Measurements from ENCODE around the gene TMEM260.
"Not testable (repeated sequence)": the region's sequence is repeated elsewhere in the genome, so short reads cannot be mapped to it uniquely, and the experiment has no call there.

The TMEM260 gene

DNA sequence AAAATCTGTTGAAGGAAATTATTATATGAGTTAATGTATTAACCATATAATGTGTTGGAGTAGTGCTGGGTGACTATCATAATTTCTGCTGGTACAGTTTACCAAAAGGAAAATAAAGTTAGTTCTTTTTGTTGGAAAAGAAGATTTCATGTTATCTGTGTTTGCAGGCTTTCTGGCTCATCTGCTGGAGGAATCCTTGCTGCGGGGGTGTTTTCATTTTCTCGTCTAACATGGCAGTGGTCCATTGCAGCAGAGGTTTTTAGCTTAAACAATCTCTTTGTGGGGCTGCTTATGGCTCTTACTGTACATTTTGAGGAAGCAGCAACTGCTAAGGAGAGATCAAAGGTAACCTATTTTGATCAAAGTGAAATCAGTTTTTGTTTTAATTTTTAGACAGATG is 24.1 kb downstream of the TMEM260 start:
- DNase-seq, result no peak

DNA sequence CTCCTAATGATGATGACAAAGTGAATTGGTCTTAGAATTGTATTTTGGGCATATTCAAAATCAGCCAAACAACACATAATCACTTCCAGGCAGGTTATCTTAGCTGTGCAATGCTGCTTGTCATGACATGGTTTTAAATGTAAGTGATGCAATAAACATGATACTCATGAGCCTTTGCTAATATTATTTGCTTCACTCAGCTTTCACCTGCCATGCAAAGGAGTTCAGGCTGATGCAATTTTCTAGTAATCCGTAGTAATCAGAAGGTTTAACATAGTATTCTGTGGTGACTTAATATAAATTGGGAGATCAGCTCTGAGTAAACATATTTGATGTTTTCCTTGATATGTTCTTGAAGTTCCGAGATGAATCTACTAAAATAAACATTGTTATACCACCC is 29.1 kb downstream of the TMEM260 start:
- no peak for DNase-seq

DNA sequence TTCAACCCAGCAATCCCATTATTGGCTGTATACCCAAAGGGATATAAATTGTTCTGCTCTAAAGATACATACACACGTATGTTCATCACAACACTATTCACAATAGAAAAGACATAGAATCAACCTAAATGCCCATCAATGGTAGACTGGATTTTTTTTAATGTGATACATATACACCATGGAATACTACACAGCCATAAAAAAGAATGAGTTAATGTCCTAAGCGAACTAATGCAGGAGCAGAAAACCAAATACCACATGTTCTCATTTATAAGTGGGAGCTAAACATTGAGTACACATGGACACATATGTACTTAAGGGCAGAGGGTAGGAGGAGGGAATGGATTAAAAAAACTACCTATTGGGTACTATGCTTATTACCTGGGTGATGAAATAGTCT is 32.1 kb downstream of the TMEM260 start:
- DNase-seq, result not testable (repeated sequence)

DNA sequence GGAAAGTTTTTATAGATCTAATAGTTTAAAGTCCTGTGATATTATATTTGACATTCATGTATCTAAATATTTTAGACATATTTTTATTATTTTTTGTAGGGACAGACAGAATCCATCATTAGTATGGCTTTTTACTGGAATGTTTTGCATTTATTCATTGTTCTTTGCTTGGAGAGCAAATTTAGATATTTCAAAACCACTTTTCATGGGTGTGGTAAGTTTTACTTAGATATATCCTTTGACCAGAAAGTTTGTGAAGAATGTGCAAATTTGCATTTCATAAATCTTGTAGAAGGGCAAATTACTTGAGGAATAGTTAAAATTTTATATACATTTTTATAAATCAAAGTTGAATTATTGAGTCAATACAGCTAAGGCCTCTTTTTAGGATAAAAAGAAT is 37.5 kb downstream of the TMEM260 start:
- DNase-seq, result no peak

DNA sequence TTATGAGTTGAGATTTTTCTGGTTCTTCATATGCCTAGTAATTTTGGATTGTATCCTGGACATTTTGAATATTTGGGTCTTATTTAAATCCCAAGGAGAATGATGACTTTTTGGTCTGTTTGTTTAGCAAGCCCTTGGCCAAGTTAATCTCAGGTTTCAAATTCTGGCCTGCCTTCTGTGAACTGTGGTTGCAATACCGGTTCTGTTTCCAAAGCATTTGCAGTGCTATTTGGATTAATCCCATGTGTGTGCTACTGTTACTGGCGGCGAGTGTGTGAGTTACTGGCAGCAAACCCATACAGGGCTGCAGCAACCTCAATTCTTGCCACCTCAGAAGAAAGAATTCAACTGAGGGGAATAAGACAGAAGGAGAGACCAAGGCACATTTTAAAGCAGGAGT is 51.1 kb downstream of the TMEM260 start:
- no peak for DNase-seq

DNA sequence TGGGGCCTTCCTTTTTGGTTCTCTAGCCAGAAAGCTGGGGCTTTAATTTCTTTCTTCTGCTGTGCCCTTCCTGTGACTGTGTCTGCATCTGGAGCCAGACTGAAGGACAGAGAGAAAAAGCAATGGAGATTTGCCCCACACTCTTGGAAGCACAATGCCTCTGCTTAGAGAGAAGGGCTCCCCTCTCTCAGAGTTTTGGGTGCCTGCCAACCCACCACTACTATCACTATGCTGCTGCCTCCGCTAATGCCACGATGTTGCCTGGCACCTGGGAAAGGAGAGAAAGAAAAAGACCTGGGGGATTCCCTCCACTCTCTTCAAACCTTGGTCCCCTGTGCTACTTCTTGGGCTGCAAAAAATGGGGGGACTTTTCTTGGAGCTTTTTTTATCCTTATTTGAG is 52.6 kb downstream of the TMEM260 start:
- no peak for DNase-seq

DNA sequence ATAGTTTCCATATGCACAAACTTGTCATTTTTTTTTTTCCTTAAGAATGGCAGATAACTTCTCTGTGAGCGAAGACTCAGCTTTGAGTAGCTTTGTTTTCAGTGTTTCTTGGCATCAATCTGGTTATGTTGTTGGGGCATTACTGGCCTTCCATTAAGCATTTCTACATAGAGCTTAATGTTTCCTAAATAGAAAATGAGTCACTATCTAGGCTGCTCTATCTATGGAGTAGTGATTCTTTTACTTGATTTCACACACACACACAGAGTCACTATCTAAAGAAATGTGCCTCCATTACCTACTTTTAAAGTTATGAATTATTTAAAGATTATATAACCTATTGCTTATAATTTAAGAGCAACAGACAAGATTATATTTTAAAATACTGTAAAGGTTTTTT is 53.9 kb downstream of the TMEM260 start:
- no peak for DNase-seq

DNA sequence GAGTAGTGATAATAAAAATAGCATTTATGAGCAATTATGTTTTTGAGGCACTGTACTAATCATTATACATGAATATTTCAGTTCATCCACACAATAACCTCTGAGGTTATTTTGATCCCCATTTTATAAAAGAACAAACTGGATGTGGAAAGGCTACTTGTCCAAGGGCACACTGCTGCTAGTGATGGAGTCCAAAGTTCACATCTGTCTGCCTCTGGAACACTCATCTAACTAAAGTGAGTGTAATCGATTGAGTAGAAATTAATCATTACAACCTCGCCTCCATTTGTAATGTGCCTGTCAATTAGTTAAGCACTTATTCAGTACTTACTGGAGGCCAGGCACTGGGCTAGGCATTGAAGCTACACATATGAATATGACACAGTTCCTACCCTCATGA is 55.4 kb downstream of the TMEM260 start:
- DNase-seq, result no peak

DNA sequence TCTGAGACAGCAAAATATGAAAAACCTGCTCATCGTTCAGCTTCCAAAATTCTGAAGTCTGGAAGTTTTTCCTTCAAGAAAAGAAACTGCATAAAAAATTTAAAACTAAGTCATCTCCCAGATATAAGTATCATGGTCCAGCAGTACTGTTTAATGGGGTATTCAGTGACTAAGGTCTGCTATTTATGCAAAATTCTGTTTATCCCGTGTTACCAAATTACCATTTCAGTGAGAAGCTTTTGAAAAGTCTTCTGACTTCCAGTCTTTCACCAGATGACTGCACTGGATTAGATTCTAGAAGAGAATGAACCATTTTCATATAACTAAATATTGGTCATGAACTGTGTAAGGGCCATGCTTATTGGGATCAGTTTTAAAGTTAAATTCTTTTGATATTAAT is 67.9 kb downstream of the TMEM260 start:
- no peak for DNase-seq

DNA sequence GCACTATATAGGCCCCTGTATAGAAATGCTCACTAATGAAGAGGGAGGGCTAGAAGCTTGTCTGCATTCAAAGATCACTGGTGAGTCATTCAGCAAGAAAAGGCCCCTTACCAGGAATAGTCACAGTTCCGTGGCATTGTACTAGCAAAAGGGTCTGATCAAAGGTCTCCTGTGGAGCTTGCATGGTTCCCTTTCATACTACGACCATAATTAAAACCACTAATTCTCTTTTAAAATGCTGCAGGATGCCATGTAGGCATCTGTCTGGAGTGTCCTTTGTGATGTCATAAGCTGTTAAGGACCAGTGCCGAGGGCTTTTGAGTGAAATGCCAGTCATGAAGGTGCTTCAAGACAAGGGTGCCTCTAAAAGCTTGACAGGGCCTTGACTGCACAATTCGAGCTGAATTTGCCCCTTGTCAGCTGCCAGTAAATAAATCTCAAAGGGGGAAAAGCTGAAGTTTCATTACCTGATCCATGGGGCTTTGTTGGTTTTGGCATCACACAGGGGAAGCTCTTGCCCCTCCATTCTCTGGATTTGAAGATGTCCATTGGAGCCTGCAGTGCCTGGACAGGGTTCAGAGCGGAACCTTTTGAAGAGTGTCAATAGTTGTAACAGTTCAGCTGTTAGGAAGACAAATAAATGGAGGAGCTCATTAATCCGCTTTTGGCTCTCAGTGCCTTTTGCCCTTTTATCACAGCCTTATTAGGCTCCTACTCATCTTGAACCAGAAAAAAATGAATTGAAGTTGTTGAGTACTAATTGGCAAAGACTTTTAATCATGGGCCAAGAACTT is 69.1 kb downstream of the TMEM260 start:
- DNase-seq, result no peak

DNA sequence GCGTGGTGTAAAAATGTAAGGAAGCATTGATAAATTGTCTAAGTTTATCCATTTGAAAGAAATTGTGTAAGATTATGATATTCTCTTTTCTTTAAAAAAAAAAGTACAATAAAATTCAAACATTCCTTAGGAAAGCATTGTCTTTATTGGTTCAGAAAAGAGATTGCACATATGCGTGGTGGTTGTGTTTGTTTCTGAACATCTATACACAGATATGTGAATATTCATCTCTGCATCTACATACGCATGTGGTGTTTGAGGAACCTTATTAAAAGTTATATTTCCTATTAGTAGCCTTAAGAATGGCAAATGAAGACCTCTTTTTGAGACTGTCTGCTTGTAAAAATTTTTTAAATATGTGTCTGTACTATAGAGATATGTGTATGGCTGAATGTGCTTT is 69.8 kb downstream of the TMEM260 start:
- DNase-seq, result no peak

DNA sequence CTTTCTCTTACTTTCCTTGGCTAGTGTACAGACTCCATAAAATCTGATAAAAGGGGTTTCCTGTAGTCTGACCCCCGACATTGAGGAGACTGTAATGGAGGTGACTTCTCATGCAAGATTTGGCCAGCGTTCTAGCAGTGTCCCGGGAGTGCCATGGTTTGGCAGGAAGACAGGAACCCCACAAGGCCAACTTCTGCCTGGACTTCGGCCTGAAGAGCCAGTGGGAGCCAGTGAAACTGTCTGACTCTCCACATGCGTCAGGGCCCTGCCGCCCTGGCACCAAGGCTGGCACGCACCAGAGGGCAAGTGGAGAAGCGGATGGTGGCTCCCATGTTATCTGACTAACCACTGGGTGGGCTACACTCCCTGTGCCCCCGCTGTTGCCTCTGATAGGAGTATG is 70.5 kb downstream of the TMEM260 start:
- no peak for DNase-seq

DNA sequence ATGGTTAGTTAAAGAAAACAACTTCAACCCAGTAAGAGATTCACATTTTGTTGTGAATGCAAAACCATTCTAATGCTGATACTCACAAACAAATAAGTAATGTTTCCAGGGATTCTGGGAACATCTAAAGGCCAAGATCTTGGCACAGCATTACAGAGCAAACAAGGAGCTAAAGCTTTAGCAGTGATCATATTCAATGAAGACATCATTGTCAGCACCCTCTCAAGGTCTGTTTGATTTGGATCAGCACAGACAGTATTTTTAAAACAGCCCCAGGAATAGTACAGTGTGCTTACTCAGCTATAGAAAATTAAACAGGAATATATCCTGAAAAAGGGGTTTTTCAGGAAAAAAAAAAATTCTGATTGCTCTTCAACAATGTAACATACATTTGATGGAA is 71.4 kb downstream of the TMEM260 start:
- DNase-seq, result no peak

DNA sequence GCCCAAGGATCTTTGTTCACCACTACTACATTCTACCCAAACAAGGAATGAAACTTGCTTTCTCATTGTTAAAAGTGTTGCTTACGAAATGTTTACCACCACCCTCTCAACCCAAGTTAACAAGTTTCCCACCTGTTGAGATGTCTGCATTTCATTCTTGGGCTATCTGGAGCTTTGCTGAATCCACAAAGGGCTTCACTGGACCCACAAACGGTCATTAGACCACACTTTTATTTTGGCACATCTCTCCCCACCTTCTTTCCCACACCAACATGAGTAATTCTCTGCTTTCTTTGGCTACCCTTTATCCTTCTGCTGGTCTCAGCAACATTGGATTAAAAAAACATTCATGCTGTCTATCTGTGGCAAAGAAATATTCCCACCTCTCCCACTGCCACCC is 78.0 kb downstream of the TMEM260 start:
- no peak for DNase-seq

DNA sequence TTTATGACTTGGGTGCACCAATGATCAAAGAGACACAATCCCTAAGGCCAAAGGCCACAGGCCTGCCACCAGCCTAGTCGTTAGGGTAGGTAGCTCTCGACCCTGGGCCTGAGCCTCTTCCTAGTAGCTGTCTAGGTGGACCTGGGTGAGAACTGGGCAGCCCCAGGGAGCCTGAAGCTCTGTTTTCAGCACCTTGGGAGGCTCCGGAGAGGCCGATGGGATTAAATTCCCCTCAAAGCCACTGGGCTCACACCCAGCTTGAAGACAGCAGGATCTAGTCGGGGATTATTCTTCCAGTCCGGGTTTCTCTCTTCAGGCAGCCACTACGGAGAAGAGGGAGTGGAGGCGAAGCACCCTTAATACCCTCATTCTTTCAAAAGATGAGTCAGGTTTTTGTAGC is 79.8 kb downstream of the TMEM260 start:
- no peak for DNase-seq

DNA sequence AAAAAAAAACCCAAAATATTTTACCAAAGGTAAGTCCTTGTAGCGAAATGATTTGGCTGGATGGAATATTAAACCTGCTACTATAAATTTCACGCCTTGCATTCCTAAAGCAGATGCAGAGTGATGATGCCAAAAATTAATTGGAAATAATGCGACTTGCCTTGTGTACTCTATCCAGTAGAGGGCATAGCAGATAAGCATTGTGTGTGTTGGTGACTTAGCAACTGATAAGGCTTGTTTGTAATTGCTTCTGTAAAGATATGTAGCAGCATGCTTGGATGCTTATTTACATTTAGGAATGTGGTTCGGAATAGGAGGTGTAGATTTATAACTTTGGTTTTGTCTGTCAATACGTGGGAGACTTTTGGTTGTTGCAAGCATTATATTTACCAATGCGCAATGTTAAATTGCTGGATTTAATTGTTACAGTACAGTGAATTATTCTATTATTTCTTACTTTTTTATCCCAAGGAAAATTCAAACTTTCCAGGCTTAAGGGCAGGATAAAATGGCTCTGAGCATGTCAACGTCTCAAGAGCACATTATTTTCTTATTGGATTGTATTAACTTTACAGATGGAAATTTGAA is 80.5 kb downstream of the TMEM260 start:
- no peak for DNase-seq

DNA sequence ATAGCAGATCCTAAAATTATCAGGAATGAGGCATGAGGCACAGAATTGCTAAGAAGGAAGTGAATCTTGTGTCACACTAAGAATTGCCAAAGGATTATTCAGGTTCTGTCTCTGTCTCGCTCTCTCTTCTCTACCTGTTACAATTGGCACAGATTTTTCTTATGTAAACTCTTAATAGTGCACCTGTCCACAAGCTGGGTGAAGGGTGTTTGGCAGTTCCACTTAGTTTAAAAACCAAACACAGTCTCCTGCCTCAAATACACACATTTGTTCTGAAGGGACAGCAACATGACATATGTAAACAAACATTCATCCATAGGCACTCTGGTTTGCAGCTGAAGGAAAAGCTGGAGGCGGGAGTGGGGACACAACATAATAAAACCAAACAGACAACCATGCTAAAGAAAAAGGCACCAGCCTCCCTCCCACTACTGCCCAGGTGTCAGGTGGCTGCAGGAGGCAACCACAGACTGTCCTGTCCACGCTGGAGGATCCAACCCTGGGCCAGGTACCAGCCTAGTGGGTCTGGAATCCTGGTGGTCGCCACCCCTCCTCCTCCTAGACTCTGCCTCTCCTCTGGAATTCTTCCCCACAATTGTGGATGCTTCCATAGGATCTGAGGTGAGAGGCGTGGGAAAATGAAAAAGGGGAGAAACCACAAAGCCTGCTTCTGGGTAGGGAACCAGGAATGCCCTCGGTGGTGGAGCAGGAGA is 81.2 kb downstream of the TMEM260 start:
- no peak for DNase-seq

DNA sequence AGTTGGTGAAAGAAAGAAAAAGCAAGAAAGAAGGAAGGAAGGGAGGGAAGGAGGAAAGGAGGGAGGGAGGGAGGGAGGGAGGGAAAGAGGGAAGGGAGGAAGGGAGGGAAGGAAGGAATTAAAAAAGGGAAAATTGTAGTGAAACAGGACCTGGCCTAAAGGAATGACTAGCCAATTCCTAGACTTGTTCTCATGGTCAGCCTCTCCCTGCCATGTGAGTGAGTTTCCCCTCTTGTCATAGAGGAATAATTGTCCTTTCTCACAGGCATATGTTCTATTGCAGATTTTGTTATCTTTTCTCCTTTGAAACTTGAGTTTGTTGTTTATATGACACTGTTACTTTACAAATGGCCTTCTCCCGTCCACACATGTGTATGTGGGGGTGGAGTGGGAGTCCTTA is 81.9 kb downstream of the TMEM260 start:
- no peak for DNase-seq

DNA sequence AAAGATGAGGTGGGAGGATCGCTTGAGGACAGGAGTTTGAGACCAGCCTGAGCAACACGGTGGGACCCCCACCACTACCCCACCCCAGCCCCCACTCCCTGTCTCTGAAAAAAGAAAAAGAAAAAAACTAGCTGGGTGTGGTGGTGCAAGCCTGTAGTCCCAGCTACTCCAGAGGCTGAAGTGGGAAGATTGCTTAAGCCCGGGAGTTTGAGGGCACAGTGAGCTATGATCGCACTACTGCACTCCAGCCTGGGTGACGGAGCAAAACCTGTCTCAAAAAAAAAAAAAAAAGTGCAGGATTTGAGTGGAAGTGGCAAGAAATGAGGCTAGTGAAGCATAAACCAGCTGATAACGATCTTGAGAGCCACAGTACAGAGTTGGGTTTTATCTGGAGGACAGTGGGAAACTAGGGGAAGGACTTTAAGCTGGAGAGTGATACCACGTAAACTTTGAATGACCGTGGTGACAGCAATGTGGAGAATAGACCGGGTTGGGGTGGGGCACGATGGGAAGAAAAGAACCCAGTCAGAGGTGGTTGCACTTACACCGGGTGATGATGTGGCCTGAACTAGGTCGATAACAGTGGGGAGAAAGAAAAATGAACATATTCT is 85.3 kb downstream of the TMEM260 start:
- no peak for DNase-seq

DNA sequence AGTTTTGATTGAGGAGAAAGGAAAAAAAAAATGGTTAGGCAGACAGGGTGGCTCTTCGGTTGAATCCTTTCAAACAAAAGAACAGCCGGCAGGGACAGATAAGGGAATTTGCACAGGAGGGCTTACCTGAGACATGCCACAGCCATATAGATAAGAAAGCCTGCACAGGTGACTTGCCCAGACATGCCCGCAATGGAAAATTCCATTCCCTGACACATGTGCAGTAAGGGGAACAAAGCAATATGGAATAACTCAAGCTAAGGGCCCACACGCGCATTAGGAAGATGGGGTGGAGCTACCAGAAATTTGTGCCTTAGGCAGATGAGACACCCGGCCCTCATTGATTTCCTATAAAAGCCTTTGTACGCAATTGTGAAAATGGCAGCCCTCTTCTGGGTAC is 86.7 kb downstream of the TMEM260 start:
- DNase-seq, result no peak

DNA sequence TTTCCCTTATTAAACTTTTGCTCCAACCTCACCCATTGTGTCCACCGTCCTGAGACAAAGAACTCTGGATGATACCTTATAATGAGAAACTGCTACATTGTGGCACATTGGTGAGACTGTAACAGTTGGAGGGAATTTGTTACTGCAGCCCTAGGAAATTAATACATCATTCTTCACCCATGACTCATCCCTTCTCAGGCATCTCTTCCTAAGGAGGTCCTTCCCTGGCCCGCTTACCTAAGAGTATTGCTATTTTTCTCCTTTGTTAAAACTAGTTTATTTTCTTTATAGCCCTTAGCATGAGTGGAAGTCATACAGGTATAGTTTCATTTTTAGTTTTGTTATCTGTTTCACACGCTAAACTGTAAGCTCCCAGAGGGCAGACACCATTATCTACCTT is 87.1 kb downstream of the TMEM260 start:
- DNase-seq, result no peak

DNA sequence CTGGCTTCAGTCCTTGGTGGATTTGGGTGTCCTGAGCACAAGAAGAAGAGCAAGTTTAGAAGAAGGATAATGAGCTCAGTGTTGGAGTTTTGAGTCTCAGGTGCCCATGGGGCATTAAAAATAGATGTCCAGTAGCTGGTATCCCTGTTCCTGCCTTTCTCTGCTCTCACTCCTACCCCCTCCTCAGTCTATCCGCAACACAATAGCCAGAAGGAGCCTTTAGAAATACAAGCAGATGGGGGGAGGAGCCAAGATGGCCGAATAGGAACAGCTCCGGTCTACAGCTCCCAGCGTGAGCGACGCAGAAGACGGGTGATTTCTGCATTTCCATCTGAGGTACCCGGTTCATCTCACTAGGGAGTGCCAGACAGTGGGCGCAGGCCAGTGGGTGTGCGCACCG is 87.7 kb downstream of the TMEM260 start:
- not testable (repeated sequence) for DNase-seq

DNA sequence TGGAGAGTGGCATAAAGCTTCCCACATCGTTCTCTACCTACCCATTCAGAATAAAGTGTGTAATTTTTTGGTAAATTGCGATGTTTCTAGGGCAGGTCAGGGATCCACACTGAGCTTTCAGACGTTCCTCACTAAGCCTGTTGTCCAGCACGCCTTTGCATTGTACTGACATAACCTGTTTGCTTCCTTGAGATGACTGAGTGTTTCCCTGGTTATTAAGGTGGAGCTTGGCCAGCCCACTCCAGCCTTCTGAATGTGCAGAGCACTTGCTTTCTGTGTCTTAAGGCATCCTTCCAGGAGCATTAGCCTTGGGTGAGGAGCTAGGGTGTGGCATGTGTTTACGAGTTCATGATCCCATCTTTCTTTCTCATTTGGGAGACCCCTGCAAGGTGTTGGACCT is 96.4 kb downstream of the TMEM260 start:
- DNase-seq, result no peak

DNA sequence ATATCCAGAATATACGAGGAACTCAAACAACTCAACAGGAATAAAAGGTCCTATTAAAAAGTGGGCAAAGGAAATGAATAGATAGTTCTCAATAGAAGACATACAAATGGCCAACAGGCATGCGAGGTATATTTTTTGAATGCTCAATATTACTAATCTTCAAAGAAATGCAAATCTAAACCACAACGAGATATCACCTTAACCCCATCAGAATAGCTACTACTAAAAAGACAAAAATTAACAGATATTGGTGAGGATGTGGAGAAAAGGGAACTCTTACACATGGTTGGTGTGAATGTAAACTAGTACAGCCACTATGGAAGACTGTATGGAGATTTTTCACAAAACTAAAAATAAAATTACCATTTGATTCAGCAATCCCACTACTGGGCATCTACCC is 99.2 kb downstream of the TMEM260 start:
- DNase-seq, result no peak
